ENCODE results near the gene CSHL1. TPM values are rescaled to one million over a fixed set of nuclear protein-coding genes. Genes with fewer than 3 reads are reported as not detected.

Gene CSHL1
- total RNA-seq, 1 donor from 2014 or later = not detected

GRCh38 chr17:63955232-63955631 is 44.2 kb upstream of the CSHL1 start:
- POLR2A ChIA-PET = interaction anchor here (1.0 to 5.1 kb wide), 9 partner anchors 9 to 191 kb away, joined by 3 to 27 read pairs (median 7); partner anchors contain the start of genes ERN1, GH1, ICAM2 and SCN4A
- TF ChIP-seq CTCF (IDR thresholded peaks at IDR 0.05) = no peak

GRCh38 chr17:63954402-63955063 is 43.5 kb upstream of the CSHL1 start:
- no peaks in the 10 kb centered on the region for H3K27me3 Mint-ChIP-seq
- H3K27ac Mint-ChIP-seq = peak overlapping the region; percentile 94
- no peaks in the 10 kb centered on the region for H3K36me3 Mint-ChIP-seq (ENCODE audit: low read depth)
- intact Hi-C loops (cut with micrococcal nuclease) = loop anchor here (1.0 to 2.0 kb wide), 2 partner anchors 18 to 36 kb away; partner anchors contain the start of gene SCN4A
- ChIA-PET POLR2A (interaction anchor here (0.9 to 5.1 kb wide), 13 partner anchors 9 to 191 kb away, joined by 3 to 27 read pairs (median 7); partner anchors contain the start of genes CD79B, ERN1, GH1 and ICAM2), CTCF (interaction anchor here (1.7 to 9.4 kb wide), 7 partner anchors 9 to 179 kb away, joined by 4 to 162 read pairs (median 9); partner anchors contain the start of genes CSHL1 and GH1)
- ATAC-seq (ENCODE audit: low read depth) = peak; percentile 86
- DNase-seq = peak; percentile 50
- H3K4me1 Mint-ChIP-seq = peaks cover 37% of the 10 kb centered on the region
- TF ChIP-seq CTCF (IDR thresholded peaks at IDR 0.05) = no peak
- peak overlapping the region; percentile 77 for H3K4me3 Mint-ChIP-seq
- no peaks in the 10 kb centered on the region for H3K9me3 Mint-ChIP-seq

More at GRCh38 chr17:63955232-63955631, 44.2 kb upstream of the CSHL1 start:
- Mint-ChIP-seq H3K9me3 (no peaks in the 10 kb centered on the region), H3K27me3 (no peaks in the 10 kb centered on the region), H3K27ac (peak overlapping the region; percentile 94), H3K4me3 (no peak overlapping the region), H3K4me1 (peaks cover 37% of the 10 kb centered on the region), H3K36me3 (ENCODE audit: low read depth) (no peaks in the 10 kb centered on the region)
- ATAC-seq (ENCODE audit: low read depth) = no peak
- no peak for DNase-seq
- CTCF ChIA-PET = interaction anchor here (1.7 to 9.4 kb wide), 5 partner anchors 35 to 178 kb away, joined by 4 to 162 read pairs (median 70); partner anchors contain the start of genes CSHL1 and GH1
- intact Hi-C loops (cut with micrococcal nuclease) = loop anchor here (2.0 kb wide), 1 partner anchor 18 kb away; the partner anchor contains the start of gene SCN4A

GRCh38 chr17:63950940-63951907 is 40.2 kb upstream of the CSHL1 start:
- ChIA-PET CTCF (interaction anchor here (0.7 to 9.4 kb wide), 17 partner anchors 9 to 182 kb away, joined by 3 to 162 read pairs (median 7); partner anchors contain the start of genes CD79B, CSHL1, GH1 and ICAM2), POLR2A (interaction anchor here (0.6 to 5.1 kb wide), 10 partner anchors 20 to 69 kb away, joined by 3 to 33 read pairs (median 8); partner anchors contain the start of genes CD79B, CSHL1, GH1 and ICAM2)
- no peaks in the 10 kb centered on the region for H3K9me3 Mint-ChIP-seq
- intact Hi-C loops (cut with micrococcal nuclease) = loop anchor here (1.0 kb wide), 2 partner anchors 32 to 40 kb away; partner anchors contain the start of gene CSHL1
- ATAC-seq (ENCODE audit: low read depth) = no peak
- no peaks in the 10 kb centered on the region for H3K27me3 Mint-ChIP-seq
- no peak overlapping the region for H3K4me3 Mint-ChIP-seq
- DNase-seq = peak; percentile 59
- no peak overlapping the region for H3K27ac Mint-ChIP-seq
- peaks cover 51% of the 10 kb centered on the region for H3K4me1 Mint-ChIP-seq
- TF ChIP-seq CTCF (IDR thresholded peaks at IDR 0.05) = no peak
- H3K36me3 Mint-ChIP-seq (ENCODE audit: low read depth) = no peaks in the 10 kb centered on the region

- H3K4me1 Mint-ChIP-seq = peaks cover 58% of the 10 kb centered on the region
- H3K9me3 Mint-ChIP-seq = no peaks in the 10 kb centered on the region
- intact Hi-C loops (cut with micrococcal nuclease) = no loop called here
- no peak overlapping the region for H3K4me3 Mint-ChIP-seq
- DNase-seq (no peak), ATAC-seq (ENCODE audit: low read depth) (no peak)
- TF ChIP-seq CTCF (IDR thresholded peaks at IDR 0.05) = no peak
- CTCF ChIA-PET = interaction anchor here (1.0 to 9.4 kb wide), 12 partner anchors 13 to 183 kb away, joined by 4 to 162 read pairs (median 8); partner anchors contain the start of genes CD79B, CSHL1, GH1 and ICAM2
- H3K27ac Mint-ChIP-seq = no peak overlapping the region
- no peaks in the 10 kb centered on the region for H3K36me3 Mint-ChIP-seq (ENCODE audit: low read depth)
- POLR2A ChIA-PET = interaction anchor here (0.9 to 5.1 kb wide), 8 partner anchors 18 to 70 kb away, joined by 3 to 33 read pairs (median 12); partner anchors contain the start of genes CD79B, CSHL1, GH1 and ICAM2
- H3K27me3 Mint-ChIP-seq = no peaks in the 10 kb centered on the region
Observed at GRCh38 chr17:63949576-63950250, 38.7 kb upstream of the CSHL1 start.
